ENCODE data around the gene SELENOM.
A peak's percentile ranks its signal among the peaks of the same experiment; 100 is the strongest.

SELENOM gene, protein sequence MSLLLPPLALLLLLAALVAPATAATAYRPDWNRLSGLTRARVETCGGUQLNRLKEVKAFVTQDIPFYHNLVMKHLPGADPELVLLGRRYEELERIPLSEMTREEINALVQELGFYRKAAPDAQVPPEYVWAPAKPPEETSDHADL

DNA sequence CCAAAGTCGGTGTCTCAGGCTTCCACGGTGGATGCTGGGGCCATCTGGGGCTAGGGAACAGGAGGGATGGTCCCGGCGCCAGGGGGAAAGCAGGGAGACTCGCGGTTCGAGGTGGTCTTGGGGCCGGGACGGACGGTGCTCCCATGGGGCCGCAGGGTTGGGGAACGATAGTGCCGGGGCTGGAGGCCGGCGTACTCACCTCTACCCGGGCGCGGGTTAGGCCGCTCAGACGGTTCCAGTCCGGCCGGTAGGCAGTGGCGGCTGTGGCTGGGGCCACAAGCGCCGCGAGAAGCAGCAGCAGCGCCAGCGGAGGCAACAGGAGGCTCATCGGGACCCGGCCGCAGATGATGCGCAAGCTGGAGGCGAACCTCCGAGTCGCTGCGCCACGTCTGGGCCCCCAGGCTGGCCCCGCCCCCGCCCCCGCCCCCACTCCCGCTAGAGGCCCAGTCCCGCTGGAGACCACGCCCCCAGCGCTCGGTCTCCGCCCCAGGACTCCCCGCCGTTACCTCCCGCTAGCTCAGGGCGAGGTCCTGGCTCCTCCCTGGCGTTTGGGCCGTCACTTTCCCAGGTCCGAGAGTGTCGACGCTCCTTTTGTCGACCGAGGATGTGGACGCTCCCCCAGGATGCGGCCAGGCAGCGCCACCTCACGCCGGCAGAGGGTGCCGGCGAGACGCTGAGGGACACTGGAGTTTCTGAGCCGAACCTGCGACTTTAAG is at the start of gene SELENOM:
TSS of gene SELENOM (minus strand) at position 391 of the 716 bp plus-strand sequence. CDS start at position 328, 63 bp downstream.
- peak; percentile 83 for DNase-seq (ENCODE audit: low read depth)

DNA sequence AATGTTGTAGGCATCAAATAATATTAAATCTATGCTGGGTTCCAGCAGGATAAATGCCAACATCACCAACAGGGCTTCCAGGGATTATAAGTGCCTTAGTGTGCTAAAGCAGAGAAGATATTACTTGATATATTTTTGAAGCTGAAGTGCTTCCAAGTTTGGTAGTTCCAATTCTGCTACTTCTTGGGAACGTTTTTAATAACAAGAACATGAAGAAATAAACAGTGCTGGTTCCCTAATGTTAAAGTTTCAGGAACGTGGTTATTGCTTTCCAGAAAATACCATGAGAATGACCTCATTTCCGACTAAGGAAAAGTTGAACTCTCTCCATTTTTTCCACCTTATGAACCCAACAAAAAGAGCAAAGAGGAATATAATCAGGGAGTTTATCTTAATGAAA is 48.1 kb upstream of the SELENOM start:
- DNase-seq (ENCODE audit: low read depth) = no peak

DNA sequence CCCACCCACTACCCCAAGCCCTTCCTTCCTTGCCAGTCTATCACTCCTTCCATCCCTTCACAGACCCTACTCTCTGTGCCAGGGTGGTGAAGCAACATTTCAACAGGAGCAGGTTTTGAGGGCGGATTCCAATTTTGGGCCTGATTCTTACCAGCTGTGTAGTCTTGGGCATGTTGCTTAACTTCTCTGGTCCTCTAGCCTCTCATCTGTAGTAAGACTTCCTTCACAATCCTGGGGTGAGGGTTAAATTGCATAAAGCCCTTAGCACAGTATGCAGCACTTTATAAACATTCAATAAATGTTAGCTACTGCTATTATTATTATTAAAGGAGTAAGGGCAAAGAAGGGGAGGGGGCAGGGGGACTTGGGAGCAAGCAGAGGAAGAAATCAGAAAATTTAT is 47.6 kb upstream of the SELENOM start:
- no peak for DNase-seq (ENCODE audit: low read depth)

DNA sequence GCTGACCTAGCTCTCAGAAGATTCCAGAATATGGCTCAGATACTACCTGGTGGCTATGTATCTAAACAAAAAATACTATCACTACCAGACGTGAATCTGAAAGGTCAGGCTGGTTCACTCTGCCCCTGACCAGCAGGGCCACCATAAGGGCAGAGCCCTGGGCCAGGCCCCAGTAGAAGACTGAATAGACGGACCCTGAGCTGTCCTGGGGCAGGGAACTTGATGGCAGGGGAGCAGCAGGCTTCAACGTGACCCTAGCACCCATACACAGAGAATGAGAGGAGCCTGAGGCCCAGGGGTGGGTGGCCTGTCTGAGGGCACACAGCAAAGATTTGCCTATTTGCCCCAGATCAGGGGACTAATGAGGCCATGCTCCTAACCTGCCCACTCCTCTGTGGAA is 46.0 kb upstream of the SELENOM start:
- DNase-seq (ENCODE audit: low read depth) = no peak

DNA sequence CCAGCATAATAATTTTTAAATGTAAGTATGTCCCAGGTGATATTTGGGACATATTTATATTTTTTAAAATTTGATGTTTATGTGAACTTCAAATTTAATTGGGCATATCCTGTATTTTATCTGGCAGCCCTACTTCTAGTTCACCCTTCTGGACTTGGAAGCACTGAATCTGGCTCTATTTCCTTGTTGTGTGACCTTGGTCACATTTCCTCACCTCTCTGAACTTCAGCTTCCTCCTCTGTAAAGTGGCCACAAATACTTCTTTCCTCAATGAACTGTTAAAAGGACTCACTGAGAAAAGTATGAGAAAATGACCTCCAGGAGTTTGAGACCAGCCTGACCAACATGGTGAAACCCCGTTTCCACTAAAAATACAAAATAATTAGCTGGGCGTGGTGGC is 44.5 kb upstream of the SELENOM start:
- no peak for DNase-seq (ENCODE audit: low read depth)

DNA sequence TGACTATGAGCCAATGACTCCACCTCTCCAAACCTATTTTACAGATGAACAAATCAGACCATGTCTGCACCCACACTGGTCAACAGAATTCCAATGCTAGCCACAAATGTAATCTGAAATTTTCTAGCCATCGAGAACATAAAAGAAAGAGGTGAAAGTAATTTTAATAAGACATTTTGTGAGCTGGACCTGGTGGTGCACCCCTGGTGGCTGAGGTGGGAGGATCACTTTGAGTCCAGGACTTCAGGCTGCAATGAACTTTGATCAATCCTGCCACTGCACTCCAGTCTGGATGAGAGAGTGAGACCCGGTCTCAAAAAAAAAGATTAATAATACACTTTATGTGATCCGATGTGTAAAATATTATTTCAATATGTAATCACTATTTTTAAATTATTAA is 43.2 kb upstream of the SELENOM start:
- no peak for DNase-seq (ENCODE audit: low read depth)

DNA sequence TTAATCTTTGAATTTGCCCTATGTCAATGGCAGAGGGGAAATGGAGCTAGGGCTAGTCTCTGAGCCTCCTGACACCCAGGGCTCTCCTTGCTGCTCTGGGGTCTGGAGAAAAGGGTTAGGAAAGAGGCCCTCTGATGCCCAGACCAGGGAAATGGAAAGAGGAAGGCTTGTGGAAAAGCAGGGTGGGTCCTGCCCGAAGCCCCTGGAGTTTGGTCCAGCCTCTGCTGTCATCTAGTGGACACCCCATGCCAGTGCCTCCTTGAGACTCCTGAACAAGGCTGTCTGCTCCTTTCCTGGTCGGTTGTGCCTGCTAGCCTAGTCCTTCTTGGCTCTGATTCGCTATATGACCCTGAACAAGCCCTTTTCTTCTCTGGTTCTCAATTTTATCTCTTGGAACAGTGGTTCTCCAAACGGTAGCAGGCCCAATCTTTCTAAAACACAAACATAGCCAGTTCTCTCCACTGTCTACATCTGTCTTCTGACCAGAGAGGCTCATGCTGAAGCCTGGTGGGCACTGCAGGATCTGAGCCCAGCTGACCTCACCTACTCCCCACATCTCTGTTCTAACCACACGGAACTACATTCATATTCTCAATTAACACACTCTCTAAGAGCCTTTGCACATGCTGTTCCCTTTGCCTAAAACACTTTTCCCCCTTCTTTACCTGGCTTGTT is 41.7 kb upstream of the SELENOM start:
- DNase-seq (ENCODE audit: low read depth) = peak; percentile 24

DNA sequence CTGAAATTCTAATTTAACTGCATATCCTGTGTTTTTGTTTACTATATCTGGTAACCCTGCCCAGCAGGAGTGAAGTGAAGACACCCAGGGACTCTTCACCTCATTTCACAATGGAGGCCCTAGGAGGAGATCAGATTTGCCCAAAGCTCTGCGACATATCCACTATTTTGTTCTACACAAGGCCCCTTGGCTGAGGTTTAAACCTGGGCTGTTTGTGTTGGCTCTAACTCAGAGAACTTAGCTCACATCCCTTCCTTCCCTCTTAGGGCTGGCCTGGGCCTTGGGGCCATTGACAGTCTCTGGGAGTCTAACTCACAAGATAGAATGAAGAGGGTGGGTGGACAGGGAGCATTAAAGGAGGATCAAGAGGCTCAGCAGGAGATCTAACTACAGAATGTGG is 41.1 kb upstream of the SELENOM start:
- DNase-seq (ENCODE audit: low read depth) = no peak

DNA sequence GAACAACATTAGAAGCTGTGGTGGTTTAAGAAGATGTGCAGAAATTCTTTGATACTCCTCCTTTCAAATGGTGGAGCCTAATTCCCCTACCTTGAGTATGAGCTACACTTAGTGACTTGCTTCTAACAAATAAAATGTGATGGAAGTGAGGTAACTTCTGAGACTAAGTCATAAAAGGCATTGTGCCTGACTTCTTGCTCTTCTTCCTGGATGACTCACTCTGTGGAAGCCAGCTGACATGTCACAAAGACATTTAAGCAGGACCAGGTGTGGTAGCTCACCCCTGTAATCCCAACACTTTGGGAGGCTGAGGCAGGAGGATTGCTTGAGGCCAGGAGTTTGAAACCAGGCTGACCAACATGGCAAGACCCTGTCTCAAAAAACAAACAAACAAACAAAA is 36.9 kb upstream of the SELENOM start:
- DNase-seq (ENCODE audit: low read depth) = no peak

DNA sequence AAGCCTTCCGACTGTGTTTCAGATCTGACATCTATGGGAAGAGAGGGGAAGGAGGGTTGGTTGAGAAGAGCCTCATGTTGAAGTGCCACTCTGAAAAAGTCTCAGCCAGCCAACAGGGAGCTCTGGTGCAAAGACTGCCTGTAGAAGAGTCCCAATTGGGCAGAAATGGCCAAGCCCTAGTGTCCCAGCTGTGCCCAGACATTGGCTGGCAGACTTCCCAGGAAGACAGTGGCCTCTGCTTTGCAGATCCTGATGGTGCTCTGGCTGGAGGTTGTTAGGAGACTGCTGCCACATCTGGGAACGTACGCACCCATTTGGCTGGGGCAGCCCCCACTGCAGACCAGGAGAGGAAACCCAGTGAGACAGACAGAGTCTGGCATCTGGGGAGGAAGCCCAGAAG is 36.2 kb upstream of the SELENOM start:
- DNase-seq (ENCODE audit: low read depth) = no peak

DNA sequence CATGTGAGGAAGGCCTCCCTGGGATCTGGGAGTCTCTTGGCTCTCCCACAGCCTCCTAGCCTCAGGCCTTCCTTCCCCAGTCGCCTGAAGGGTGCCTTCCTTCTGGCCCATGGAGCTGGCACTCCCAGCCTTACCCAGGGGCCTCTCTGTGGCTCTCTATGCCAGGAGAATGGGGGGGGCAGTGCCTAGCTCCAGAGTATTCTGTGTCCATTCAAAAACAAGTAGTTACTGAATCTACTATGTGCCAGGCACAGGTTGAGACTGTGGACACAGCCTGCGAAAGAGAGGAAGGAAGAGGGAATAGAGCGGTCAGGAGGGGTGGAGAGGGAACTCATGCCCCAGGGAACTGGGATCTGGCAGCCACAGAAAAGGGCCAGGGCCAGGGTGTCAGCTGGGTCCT is 35.7 kb upstream of the SELENOM start:
- no peak for DNase-seq (ENCODE audit: low read depth)

DNA sequence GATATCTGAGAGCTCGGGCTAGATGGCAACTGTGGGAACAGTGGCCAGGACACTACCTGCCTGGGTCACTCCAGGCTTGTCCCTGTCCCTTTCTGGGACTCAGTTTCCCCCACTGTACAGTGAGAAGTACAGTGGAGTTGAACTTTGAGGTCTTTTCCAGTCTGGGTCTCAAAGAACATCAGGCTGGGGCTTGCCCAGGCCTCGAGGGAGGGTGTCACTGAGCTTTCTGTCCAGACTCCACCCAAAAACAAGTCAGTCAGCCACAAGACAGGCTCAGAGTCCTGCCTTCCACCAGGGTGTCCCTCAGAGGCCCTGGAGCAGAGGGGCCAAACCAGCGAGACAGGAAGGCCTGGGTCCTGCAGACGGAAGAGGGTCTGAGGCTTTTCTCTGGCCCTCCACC is 34.9 kb upstream of the SELENOM start:
- no peak for DNase-seq (ENCODE audit: low read depth)

DNA sequence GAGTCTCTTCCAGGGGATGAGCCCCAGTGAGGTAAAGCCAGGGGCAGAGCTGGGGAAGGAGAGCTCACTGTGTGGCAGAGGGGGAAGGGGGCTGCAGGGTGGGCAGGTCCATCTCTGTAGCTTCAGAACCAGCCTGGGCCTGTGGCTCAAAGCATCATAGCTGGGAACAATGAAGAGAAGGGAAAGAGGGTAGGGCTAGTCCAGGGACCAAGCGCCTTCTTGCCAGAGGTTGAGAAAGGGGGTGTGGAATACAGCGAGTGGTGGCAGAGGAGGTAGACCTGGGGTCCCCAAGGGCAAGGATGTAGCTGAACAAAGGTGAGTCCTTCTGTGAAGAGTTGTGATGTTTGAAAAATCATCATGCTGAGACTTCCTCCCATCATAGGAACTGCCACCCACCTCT is 34.2 kb upstream of the SELENOM start:
- no peak for DNase-seq (ENCODE audit: low read depth)

DNA sequence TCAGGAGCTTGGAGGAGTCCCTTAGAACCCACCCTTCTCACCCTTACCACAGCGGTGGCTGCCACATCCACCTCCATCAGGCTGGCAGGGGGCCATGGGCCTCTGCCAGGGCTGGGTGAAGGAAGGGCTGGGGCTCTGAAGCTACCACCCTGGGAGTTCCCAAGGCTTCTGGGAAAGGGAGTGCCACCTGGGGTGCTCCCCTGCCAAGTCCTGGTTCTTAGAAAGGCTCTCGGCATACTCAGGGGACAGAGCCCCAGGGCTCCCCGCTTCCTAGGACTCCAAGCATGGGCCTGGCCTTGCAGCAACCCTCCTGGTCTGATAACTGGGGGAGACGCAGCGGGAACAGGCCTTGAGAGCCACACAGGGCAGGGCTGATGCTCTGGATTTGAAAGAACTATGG is 33.4 kb upstream of the SELENOM start:
- no peak for DNase-seq (ENCODE audit: low read depth)

DNA sequence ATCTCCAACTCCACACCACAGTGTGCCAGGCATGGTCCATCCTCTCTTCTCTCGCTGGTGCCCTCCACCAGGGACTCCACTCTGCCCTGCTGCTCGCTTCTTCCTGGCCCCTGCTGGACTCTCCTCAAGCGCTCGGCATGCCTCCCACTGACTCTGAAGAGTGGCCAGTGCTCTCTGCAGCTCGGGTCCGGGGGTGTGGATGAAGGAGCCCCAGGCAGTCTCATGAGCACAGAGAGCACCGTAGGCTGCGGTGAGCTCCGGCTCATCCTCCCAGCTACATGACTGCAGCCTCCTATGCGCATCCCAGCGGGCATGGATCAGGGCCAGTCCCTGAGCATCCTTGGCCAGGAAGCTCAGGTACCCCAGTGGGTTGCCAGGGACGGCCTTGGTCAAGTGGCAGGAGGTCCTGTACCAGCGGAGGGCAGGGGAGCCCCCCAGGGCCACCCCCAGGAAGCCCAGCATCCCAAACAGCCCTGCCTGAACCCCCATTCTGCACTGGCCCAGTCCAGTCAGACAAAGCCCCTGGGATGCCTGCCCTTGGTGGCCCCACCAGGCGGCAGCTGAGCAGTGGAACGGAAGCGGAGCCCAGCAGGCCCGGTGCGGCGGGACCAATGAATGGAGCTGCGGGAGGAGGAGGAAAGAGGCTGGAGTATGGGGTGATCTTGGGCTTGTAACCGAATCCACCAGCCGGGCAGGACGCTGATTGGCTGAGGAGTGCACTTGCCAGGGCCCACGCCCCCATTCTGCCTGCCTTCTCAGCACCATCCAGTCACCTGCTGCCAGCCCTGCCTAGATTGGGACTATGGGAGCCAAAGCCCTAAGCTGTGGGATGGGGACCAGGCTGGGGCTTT is 32.7 kb upstream of the SELENOM start, which contains the start of gene PLA2G3:
TSS of gene PLA2G3 (minus strand) at position 643 of the 851 bp plus-strand sequence. CDS start at position 489, 154 bp downstream.
- DNase-seq (ENCODE audit: low read depth) = no peak

DNA sequence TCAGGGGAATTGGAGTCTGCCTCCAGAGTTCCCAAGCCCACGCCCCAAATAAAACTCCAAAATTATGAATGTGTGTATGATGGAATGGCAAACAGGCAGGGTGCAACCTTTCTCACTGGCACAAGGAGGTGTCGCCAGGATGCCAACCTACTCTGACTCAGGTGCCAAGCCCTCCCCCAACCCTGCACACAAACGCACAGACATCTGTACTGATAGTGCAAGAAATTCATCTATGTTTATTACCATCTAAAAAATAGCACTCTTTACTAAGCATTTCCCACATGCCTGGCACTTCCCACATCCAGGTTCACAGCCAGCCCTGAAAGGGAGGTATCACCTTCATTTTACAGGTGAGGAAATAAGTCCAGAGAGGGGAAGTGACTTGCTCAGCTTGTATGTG is 31.7 kb upstream of the SELENOM start:
- no peak for DNase-seq (ENCODE audit: low read depth)

DNA sequence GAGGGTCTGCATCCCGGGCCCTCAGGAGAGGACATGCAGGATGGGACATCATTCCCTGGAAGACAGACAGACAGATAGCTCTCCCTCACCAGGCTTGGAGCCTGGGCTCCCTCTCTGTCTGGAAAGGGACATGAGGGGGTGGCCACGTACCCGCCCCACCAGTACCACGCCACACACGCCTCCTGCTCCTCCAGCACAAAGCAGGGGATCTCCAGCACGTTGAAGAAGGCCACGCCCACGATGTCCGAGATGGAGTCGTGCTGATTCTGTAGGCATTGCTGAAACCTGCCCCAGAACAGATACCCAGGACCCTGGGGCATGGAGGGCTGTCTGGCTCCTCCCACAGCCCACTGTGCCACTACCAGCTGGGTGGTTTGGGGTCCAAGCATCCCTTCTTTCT is 30.8 kb upstream of the SELENOM start:
- no peak for DNase-seq (ENCODE audit: low read depth)

DNA sequence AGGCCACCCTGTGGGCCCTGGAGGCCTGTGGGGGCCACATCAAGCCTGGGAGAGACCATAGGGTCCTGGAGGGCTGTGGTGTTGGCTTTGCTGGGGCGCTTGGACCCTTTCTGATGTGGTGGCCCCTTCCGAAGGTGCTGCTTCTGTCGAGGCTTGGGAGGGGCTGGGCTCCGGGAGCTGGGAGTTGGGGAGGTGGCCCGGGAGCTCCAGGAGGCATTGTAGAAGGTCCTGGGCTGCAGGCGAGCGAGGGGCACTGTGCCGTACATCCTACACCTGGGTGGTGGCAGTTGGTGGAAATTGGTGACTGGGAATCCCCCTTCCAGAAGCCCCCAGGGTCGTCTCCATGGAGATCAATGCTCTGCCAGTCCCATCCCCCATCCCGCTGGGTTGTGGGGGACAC is 30.4 kb upstream of the SELENOM start:
- DNase-seq (ENCODE audit: low read depth) = no peak

DNA sequence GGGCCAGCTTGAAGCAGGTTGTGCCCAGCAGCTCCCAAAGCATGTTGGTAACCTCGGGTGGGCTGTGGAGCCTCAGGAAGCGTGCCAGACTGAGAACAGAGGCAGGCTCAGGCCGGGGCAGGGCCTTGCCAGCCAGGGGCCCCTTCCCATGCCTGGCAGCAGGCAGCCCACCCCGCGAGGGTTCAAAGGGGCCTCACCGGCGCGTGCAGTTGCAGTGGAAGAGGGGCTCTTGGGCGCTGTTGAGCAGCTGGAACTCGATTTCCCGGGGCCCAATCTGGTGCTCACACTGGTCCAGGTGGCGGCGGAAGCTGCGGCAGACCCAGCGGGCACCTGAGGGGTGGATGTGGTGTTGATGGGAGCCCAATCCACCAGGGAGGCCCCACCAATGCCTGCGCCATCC is 29.3 kb upstream of the SELENOM start:
- DNase-seq (ENCODE audit: low read depth) = no peak

DNA sequence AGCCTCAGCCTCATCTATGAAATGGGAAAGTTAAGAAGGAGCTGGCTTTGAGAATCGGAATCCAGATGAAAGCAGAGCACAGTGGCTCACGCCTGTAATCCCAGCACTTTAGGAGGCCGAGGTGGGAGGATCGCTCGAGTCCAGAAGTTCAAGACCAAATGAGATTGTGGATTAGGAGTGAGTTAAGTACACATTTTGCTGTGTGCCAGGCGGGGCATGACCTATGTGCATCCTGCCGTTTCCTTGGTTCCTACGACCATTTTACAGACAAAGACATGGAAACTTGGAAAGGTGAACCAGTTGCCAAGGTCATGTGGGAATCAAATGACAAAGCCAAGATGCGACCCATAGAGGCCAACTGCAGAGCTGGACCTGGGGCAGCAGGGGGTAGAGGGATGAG is 28.8 kb upstream of the SELENOM start:
- DNase-seq (ENCODE audit: low read depth) = no peak

DNA sequence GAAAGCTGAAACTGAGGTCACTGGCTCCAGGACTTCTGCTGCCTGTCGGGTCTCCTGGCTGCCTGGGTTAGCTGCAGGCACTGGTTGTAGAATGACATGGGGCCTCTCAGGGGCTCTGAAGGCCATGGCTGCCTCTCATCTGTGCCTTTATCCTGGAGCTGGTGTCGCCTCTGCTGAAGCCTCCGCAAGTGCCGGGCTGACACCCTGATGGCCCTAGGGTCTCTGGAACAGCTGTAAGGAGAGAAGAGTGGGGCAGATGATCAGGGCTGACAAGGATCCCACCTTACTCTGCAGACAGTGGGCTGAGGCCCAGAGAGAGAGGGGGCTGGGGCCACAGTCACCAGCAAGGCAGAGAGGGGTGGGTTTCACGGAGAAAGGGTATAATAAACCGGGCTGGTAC is 28.3 kb upstream of the SELENOM start:
- DNase-seq (ENCODE audit: low read depth) = no peak

DNA sequence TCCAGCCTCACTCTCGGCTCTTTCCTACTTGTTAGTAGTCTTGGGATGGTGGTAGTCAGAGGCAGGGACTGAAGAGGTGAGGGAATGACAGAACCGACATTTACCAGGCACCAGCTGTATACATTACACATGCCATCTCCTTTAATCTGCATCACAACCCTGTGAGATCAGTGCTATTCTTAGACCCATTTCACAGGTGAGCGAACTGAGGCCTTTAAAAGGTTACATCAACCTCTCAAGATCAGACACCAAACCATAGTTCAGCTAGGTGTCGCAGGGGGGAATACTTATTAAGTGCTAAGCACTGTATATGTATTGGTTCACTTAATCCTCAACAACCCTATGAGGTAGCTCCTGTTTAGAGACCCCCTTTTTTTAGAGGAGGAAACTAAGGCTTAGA is 27.3 kb upstream of the SELENOM start:
- DNase-seq (ENCODE audit: low read depth) = no peak

DNA sequence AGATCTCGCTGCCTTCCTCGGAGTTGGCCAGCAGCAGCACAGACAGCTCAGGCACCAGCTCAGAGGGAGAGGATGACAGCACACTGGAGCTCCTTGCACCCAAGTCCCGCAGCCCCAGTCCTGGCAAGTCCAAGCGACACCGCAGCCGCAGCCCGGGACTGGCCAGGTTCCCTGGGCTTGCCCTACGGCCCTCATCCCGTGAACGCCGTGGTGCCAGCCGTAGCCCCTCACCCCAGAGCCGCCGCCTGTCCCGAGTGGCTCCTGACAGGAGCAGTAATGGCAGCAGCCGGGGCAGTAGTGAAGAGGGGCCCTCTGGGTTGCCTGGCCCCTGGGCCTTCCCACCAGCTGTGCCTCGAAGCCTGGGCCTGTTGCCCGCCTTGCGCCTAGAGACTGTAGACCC is 26.5 kb upstream of the SELENOM start:
- DNase-seq (ENCODE audit: low read depth) = no peak

Data from CMK (cell line).